H1 (cell line): ENCODE data around the gene MACF1. TPM values are rescaled to one million over a fixed set of nuclear protein-coding genes. Genes with fewer than 3 reads are reported as not detected.

Experiments
- CTCF ChIA-PET: fragments of 300-600 bp; sonication (Branson Sonifier 250); formaldehyde crosslinking; loops from one replicate; lab custom pipeline; 2021; ENCODE audit not compliant: partially characterized antibody; lab: Charles Lee
- POLR2A ChIA-PET: fragments of 300-600 bp; sonication (Branson Sonifier 250); formaldehyde crosslinking; loops from one replicate; lab custom pipeline; 2021; ENCODE audit warnings: inconsistent platforms; ENCODE audit not compliant: partially characterized antibody; lab: Charles Lee
- DNase-seq, 2 experiments: peaks; one replicate each; pipeline versions ENCODE4 v3.0.0 to v3.0.0-alpha.2; 2010 to 2022; ENCODE audit warnings: low spot score in 2 of 2, low read depth in 1 of 2, mixed read lengths in 1 of 2
- FAIRE-seq: peaks from 2 replicates; lab custom pipeline; 2011; peaks lifted over from hg19 to GRCh38; lab: Jason Lieb, UNC
- H2AFZ ChIP-seq: 2 replicates; pipeline ENCODE4 v1.8.1; 2012; ENCODE audit warnings: low read length, inconsistent platforms
- H2AK5ac ChIP-seq: 2 replicates; pipeline ENCODE4 v1.6.1; 2013; ENCODE audit warnings: low read depth, low read length
- H2BK120ac ChIP-seq: replicated peaks from 2 replicates; pipeline ENCODE3; 2013; ENCODE audit warnings: low read depth, low read length, inconsistent platforms
- H2BK12ac ChIP-seq: 2 replicates; pipeline ENCODE4 v1.6.1; 2013; ENCODE audit warnings: low read depth, low read length
- H2BK15ac ChIP-seq: 2 replicates; pipeline ENCODE4 v1.6.1; 2013; ENCODE audit warnings: low read length
- H2BK20ac ChIP-seq: 2 replicates; pipeline ENCODE4 v1.6.1; 2013; ENCODE audit warnings: low read length
- H2BK5ac ChIP-seq: 2 replicates; pipeline ENCODE4 v1.6.1; 2013; ENCODE audit warnings: low read depth, low read length
- H3K14ac ChIP-seq: 2 replicates; pipeline ENCODE4 v1.6.1; 2013; ENCODE audit warnings: inconsistent platforms; ENCODE audit not compliant: insufficient read length
- H3K18ac ChIP-seq: 2 replicates; pipeline ENCODE4 v1.6.1; 2013; ENCODE audit warnings: low read length; ENCODE audit errors: extremely low read depth
- H3K23ac ChIP-seq: 2 replicates; pipeline ENCODE4 v1.6.1; 2013; ENCODE audit warnings: inconsistent platforms; ENCODE audit not compliant: insufficient read length
- H3K23me2 ChIP-seq: 2 replicates; pipeline ENCODE4 v1.6.1; 2013; ENCODE audit warnings: low read depth, low read length
- H3K27ac ChIP-seq: 2 replicates; pipeline ENCODE4 v1.6.1; 2011; ENCODE audit warnings: low read depth, low read length, inconsistent platforms
- H3K27me3 ChIP-seq, 4 experiments: replicated peaks in 1 of 4; 1 replicate in 1 of 4; 2 replicates in 3 of 4; pipeline versions ENCODE4 v1.6.1 to v1.8.1; 2011 to 2013; ENCODE audit warnings: low read length in 3 of 4, mild to moderate bottlenecking in 3 of 4, inconsistent platforms in 2 of 4, mixed read lengths in 2 of 4, moderate library complexity in 1 of 4; ENCODE audit not compliant: control insufficient read depth in 3 of 4, insufficient read depth in 3 of 4; ENCODE audit errors: extremely low read depth in 1 of 4
- H3K36me3 ChIP-seq, 4 experiments: 2 replicates each; pipeline versions ENCODE4 v1.6.1 to v1.8.1; 2011 to 2013; ENCODE audit warnings: mild to moderate bottlenecking in 4 of 4, low read length in 3 of 4, moderate library complexity in 2 of 4, control low read depth in 1 of 4, inconsistent platforms in 1 of 4; ENCODE audit not compliant: insufficient read depth in 4 of 4, control insufficient read depth in 2 of 4
- H3K4ac ChIP-seq: replicated peaks from 2 replicates; pipeline ENCODE3; 2013; ENCODE audit warnings: low read length, low read depth, mixed read lengths, inconsistent platforms; ENCODE audit not compliant: insufficient read length
- H3K4me1 ChIP-seq, 4 experiments: replicated peaks in 1 of 4; 1 replicate in 1 of 4; 2 replicates in 3 of 4; pipeline versions ENCODE4 v1.6.1 to v1.8.1; 2011 to 2013; ENCODE audit warnings: low read length in 3 of 4, inconsistent platforms in 2 of 4, mixed read lengths in 1 of 4; ENCODE audit not compliant: insufficient read depth in 4 of 4, control insufficient read depth in 3 of 4
- H3K4me2 ChIP-seq, 2 experiments: 2 replicates each; pipeline versions ENCODE4 v1.6.1 to v1.8.1; 2011 to 2013; ENCODE audit warnings: low read depth in 2 of 2, low read length in 2 of 2, control low read depth in 1 of 2, inconsistent platforms in 1 of 2, mild to moderate bottlenecking in 1 of 2; ENCODE audit not compliant: insufficient read depth in 1 of 2
- H3K4me3 ChIP-seq, 4 experiments: fragments of 200-600, 300-600 bp in 1 of 4; sonication (generic), shearing (Covaris generic), sonication (Bioruptor Twin) in 1 of 4; 2 replicates each; pipeline versions ENCODE4 v1.5.1 to v1.8.1; 2011 to 2016; ENCODE audit warnings: low read length in 4 of 4, low read depth in 3 of 4, control low read depth in 2 of 4, inconsistent platforms in 2 of 4, mild to moderate bottlenecking in 2 of 4, mixed read lengths in 1 of 4, moderate library complexity in 1 of 4; ENCODE audit not compliant: insufficient read depth in 2 of 4; ENCODE audit errors: extremely low read depth in 1 of 4
- H3K56ac ChIP-seq: replicated peaks from 2 replicates; pipeline ENCODE3; 2013; ENCODE audit warnings: low read depth, mild to moderate bottlenecking, mixed read lengths, low read length, inconsistent platforms; ENCODE audit not compliant: insufficient read length
- H3K79me1 ChIP-seq: 2 replicates; pipeline ENCODE4 v1.6.1; 2013; ENCODE audit warnings: low read depth, low read length, control low read depth
- H3K79me2 ChIP-seq, 2 experiments: 2 replicates each; pipeline versions ENCODE4 v1.6.1 to v1.8.1; 2012 to 2013; ENCODE audit warnings: low read length in 2 of 2, mild to moderate bottlenecking in 2 of 2, inconsistent platforms in 1 of 2; ENCODE audit not compliant: insufficient read depth in 2 of 2, control insufficient read depth in 1 of 2
- H3K9ac ChIP-seq, 4 experiments: replicated peaks in 1 of 4; 1 replicate in 1 of 4; 2 replicates in 3 of 4; pipeline versions ENCODE4 v1.6.1 to v1.8.1; 2011 to 2013; ENCODE audit warnings: low read depth in 3 of 4, low read length in 3 of 4, control low read depth in 2 of 4, mild to moderate bottlenecking in 2 of 4, moderate library complexity in 2 of 4, inconsistent platforms in 1 of 4; ENCODE audit errors: extremely low read depth in 1 of 4
- H3K9me3 ChIP-seq, 2 experiments: 2 replicates each; pipeline versions ENCODE4 v1.6.1 to v1.8.1; 2012 to 2013; ENCODE audit warnings: mild to moderate bottlenecking in 2 of 2, moderate library complexity in 2 of 2, control low read depth in 1 of 2, inconsistent platforms in 1 of 2, low read depth in 1 of 2, low read length in 1 of 2, mixed read lengths in 1 of 2; ENCODE audit not compliant: insufficient read depth in 2 of 2
- H4K20me1 ChIP-seq, 2 experiments: replicated peaks in 1 of 2; 2 replicates each; pipeline versions ENCODE3 to v1.8.1; 2011 to 2013; ENCODE audit warnings: inconsistent platforms in 2 of 2, low read length in 2 of 2, mild to moderate bottlenecking in 1 of 2; ENCODE audit not compliant: insufficient read depth in 2 of 2, control insufficient read depth in 1 of 2
- H4K5ac ChIP-seq: 2 replicates; pipeline ENCODE4 v1.6.1; 2013; ENCODE audit warnings: low read length, low read depth, mixed read lengths, inconsistent platforms; ENCODE audit not compliant: insufficient read length
- H4K8ac ChIP-seq: 2 replicates; pipeline ENCODE4 v1.8.0; 2013; ENCODE audit warnings: mild to moderate bottlenecking, moderate library complexity, low read length, inconsistent platforms; ENCODE audit not compliant: insufficient read depth; ENCODE audit errors: extremely low read depth
- H4K91ac ChIP-seq: replicated peaks from 2 replicates; pipeline ENCODE3; 2013; ENCODE audit warnings: low read length, mixed read lengths, inconsistent platforms; ENCODE audit not compliant: insufficient read length
- CHD1 ChIP-seq: IDR thresholded peaks from 2 replicates; pipeline ENCODE4 v1.6.1; 2012; ENCODE audit warnings: low read depth, low read length, improper control_type of control experiment
- HDAC6 ChIP-seq: IDR thresholded peaks from one replicate; pipeline ENCODE4 v1.7.1; 2012; ENCODE audit warnings: low read depth, mild to moderate bottlenecking, inconsistent platforms, low read length, moderate library complexity
- PHF8 ChIP-seq: fragments of 200-600 bp; sonication (generic); conservative IDR thresholded peaks from 2 replicates; pipeline ENCODE4 v1.7.1; 2012; ENCODE audit warnings: low read depth, mild to moderate bottlenecking, inconsistent platforms, low read length, moderate library complexity
- POLR2A ChIP-seq, 2 experiments: IDR thresholded peaks; 1 replicate in 1 of 2; 2 replicates in 1 of 2; pipeline ENCODE4 v1.6.1; 2011; ENCODE audit warnings: low read depth in 2 of 2, low read length in 2 of 2, mild to moderate bottlenecking in 2 of 2; ENCODE audit errors: control extremely low read depth in 1 of 2
- RFX5 ChIP-seq: IDR thresholded peaks from 2 replicates; pipeline ENCODE4 v1.6.1; 2011; ENCODE audit warnings: low read depth, low read length, improper control_type of control experiment, borderline replicate concordance
- SAP30 ChIP-seq: fragments of 300-600 bp; sonication (generic); IDR thresholded peaks from 2 replicates; pipeline ENCODE4 v1.7.1; 2012; ENCODE audit warnings: low read length, moderate library complexity, mild to moderate bottlenecking, inconsistent platforms; ENCODE audit not compliant: insufficient read depth, insufficient replicate concordance
- SP2 ChIP-seq: IDR thresholded peaks from 2 replicates; pipeline ENCODE4 v1.6.1; 2012; ENCODE audit warnings: mild to moderate bottlenecking, low read length, inconsistent platforms
- TEAD4 ChIP-seq: IDR thresholded peaks from 2 replicates; pipeline ENCODE4 v1.6.1; 2012; ENCODE audit warnings: low read depth, low read length, inconsistent platforms, mixed read lengths
- YY1 ChIP-seq: IDR thresholded peaks from 2 replicates; pipeline ENCODE4 v1.6.1; 2011; ENCODE audit warnings: low read depth, mild to moderate bottlenecking, low read length
- WGBS, 2 experiments: shearing (Covaris generic) in 1 of 2; methylation state at CpG; one replicate each; pipeline versions ENCODE4 v1.1.6 to v1.1.7; 2013 to 2015; ENCODE audit warnings: low lambda C conversion rate in 2 of 2, mixed read lengths in 2 of 2, inconsistent platforms in 1 of 2, low coverage in 1 of 2, missing lambda C conversion rate in 1 of 2; ENCODE audit not compliant: insufficient replicate concordance in 2 of 2, insufficient coverage in 1 of 2, insufficient read length in 1 of 2; ENCODE audit errors: extremely low coverage in 1 of 2, missing lambda C conversion rate in 1 of 2; 5-methylcytosine and 5-hydroxymethylcytosine counted together
- polyA plus RNA-seq, 7 experiments: library from polyadenylated mRNA; depleted of rRNA in 3 of 7; stranded (reverse) in 5 of 7; unstranded in 2 of 7; fragments of >200 nt in 5 of 7; fragments of 200-250 nt in 2 of 7; gene quantifications; 1 replicate in 5 of 7; 2 replicates in 1 of 7; 4 replicates in 1 of 7; pipeline versions ENCODE4 v1.2.1 to v1.2.3, GENCODE V29; 2011 to 2013; ENCODE audit warnings: missing spikeins in 2 of 7, mixed read lengths in 2 of 7
- total RNA-seq: library from RNA; stranded (reverse); fragmentation: NEBNext Ultra II Directional; extraction: Animal tissue kit (Norgen Biotek cat#: 25700); gene quantifications from 2 replicates; pipeline ENCODE4 v1.2.1, GENCODE V29; 2021

MACF1 gene
- total and polyA plus RNA-seq, 2 of the 8 experiments (the other 6 are each of a cell fraction or from before 2014, with no cell fraction given) = 59.8 to 285 TPM

- no peak overlapping the region for H4K91ac ChIP-seq
- no peak overlapping the region for H3K9ac ChIP-seq
- no peak overlapping the region for H3K27ac ChIP-seq
- H2BK20ac ChIP-seq = no peak overlapping the region
- H3K14ac ChIP-seq = no peak overlapping the region
- H2BK120ac ChIP-seq = no peak overlapping the region
- H3K56ac ChIP-seq = no peak overlapping the region
- peaks cover 0 to 5% of the 10 kb centered on the region in 2 experiments for H4K20me1 ChIP-seq
- POLR2A ChIA-PET = interaction anchor here (1.1 to 4.1 kb wide), 2 partner anchors 9 to 83 kb away, joined by 4 to 20 read pairs; no protein-coding TSS in a partner anchor
- no peaks in the 10 kb centered on the region for H3K9me3 ChIP-seq
- no peak for TF ChIP-seq HDAC6
- TF ChIP-seq SAP30 = no peak
- no peak for TF ChIP-seq CHD1
- no peak for TF ChIP-seq SP2
- no peak for TF ChIP-seq YY1
- no peak for TF ChIP-seq RFX5
- TF ChIP-seq POLR2A (IDR thresholded peaks at IDR 0.05; ENCODE audit: control extremely low read depth in 1 of 2, low read depth in 2 of 2, low read length in 2 of 2) = no peak
- no peak for TF ChIP-seq TEAD4
- TF ChIP-seq PHF8 = no peak
- TF ChIP-seq, all 59 proteins: peak for 0
- no peak for FAIRE-seq
- no peak overlapping the region for H4K8ac ChIP-seq
- WGBS, 2 experiments = 17 to 72% methylated on average over 1 to 2 of the region's 3 CpGs
- no peak overlapping the region for H2AK5ac ChIP-seq
- H2BK12ac ChIP-seq = no peak overlapping the region
- H3K4me3 ChIP-seq = no peak overlapping the region
- CTCF ChIA-PET = interaction anchor here (0.6 to 12.8 kb wide), 19 partner anchors 10 to 224 kb away, joined by 3 to 195 read pairs (median 41); partner anchors contain the start of gene MACF1
- no peak overlapping the region for H3K4me2 ChIP-seq
- DNase-seq = no peak
- H3K23ac ChIP-seq = no peak overlapping the region
- peaks cover 0 to 91% of the 10 kb centered on the region in 2 experiments; a peak in 2 of 4 replicates for H3K79me2 ChIP-seq
- no peaks in the 10 kb centered on the region for H3K23me2 ChIP-seq
- H3K4me1 ChIP-seq = peaks cover 0 to 8% (median 1%) of the 10 kb centered on the region in 4 experiments; a peak in 3 of 7 replicates
- peaks cover 5% of the 10 kb centered on the region; the same call in 1 of the 2 replicates for H3K79me1 ChIP-seq
- no peak overlapping the region for H4K5ac ChIP-seq
- no peak overlapping the region for H3K18ac ChIP-seq
- no peak overlapping the region for H3K4ac ChIP-seq
- H3K27me3 ChIP-seq = no peaks in the 10 kb centered on the region
- H2AFZ ChIP-seq = no peak overlapping the region
- no peak overlapping the region for H2BK15ac ChIP-seq
- H3K36me3 ChIP-seq = no peaks in the 10 kb centered on the region
- no peak overlapping the region for H2BK5ac ChIP-seq
Measured at GRCh38 chr1:39190096-39190495, 14.4 kb upstream of the MACF1 start.
